Activated CD8-positive, alpha-beta T cell treated with anti-CD3 and anti-CD28 coated beads for 36 hours (primary cell): ENCODE measurements around the gene ACTN1. TPM values are rescaled to one million over a fixed set of nuclear protein-coding genes. Genes with fewer than 3 reads are reported as not detected.

Experiments
- ATAC-seq: fragments of 200-7000 bp; cut with Tn5 transposase; one replicate; pipeline ENCODE4 v1.10.0; 2021; ENCODE audit warnings: mild to moderate bottlenecking, moderate library complexity
- CTCF ChIA-PET: fragments of 350-600 bp; sonication (Branson Sonifier 250); formaldehyde crosslinking; loops from one replicate; lab custom pipeline; 2021; ENCODE audit warnings: antibody characterized with exemption; lab: Charles Lee
- POLR2A ChIA-PET: fragments of 350-600 bp; sonication (Branson Sonifier 250); formaldehyde crosslinking; loops from one replicate; lab custom pipeline; 2021; ENCODE audit warnings: antibody characterized with exemption; lab: Charles Lee
- DNase-seq: peaks from one replicate; pipeline ENCODE4 v3.0.0-alpha.2; 2020
- H3K27ac Mint-ChIP-seq: one replicate; pipeline ENCODE4 v1.8.0; 2021; ENCODE audit warnings: mild to moderate bottlenecking, mixed read lengths
- H3K27me3 Mint-ChIP-seq: one replicate; pipeline ENCODE4 v1.8.0; 2021; ENCODE audit warnings: mixed read lengths
- H3K36me3 Mint-ChIP-seq: one replicate; pipeline ENCODE4 v1.8.0; 2021; ENCODE audit warnings: low read depth, mixed read lengths
- H3K4me1 Mint-ChIP-seq: one replicate; pipeline ENCODE4 v1.8.0; 2021; ENCODE audit warnings: low read depth, mixed read lengths
- H3K4me3 Mint-ChIP-seq: one replicate; pipeline ENCODE4 v1.8.0; 2021; ENCODE audit warnings: mild to moderate bottlenecking, moderate library complexity, mixed read lengths
- H3K9me3 Mint-ChIP-seq: one replicate; pipeline ENCODE4 v1.8.0; 2021; ENCODE audit warnings: mixed read lengths
- CTCF ChIP-seq: fragments of 200-600 bp; IDR thresholded peaks from one replicate; pipeline ENCODE4 v1.8.0; 2022; ENCODE audit warnings: antibody characterized with exemption, mild to moderate bottlenecking
- intact Hi-C: fragments of 100-400 bp; cut with micrococcal nuclease; formaldehyde crosslinking; loops from one replicate; pipeline ENCODE4 v1.10.0; 2022
- total RNA-seq, 2 experiments: library from RNA; stranded (reverse); gene quantifications; one replicate each; pipeline ENCODE4 v1.2.3, GENCODE V29; 2021

ACTN1 gene
- total RNA-seq, 2 experiments from 2014 or later = 214 TPM

- Mint-ChIP-seq H3K36me3 (peaks cover 47% of the 10 kb centered on the region), H3K9me3 (no peaks in the 10 kb centered on the region), H3K4me3 (no peak overlapping the region), H3K27ac (no peak overlapping the region), H3K27me3 (no peaks in the 10 kb centered on the region), H3K4me1 (peaks cover 14% of the 10 kb centered on the region)
- no peak for ATAC-seq
- TF ChIP-seq CTCF = no peak
- DNase-seq = no peak
- CTCF ChIA-PET = interaction anchor here (1.3 to 1.5 kb wide), 3 partner anchors 19 to 215 kb away, joined by 3 to 6 read pairs (median 3); no protein-coding TSS in a partner anchor
- intact Hi-C loops = no loop called here
- POLR2A ChIA-PET = no interaction called here
Observed at GRCh38 chr14:68891851-68892660, 87.0 kb downstream of the ACTN1 start.

- no peak for TF ChIP-seq CTCF
- Mint-ChIP-seq H3K36me3 (peaks cover 42% of the 10 kb centered on the region), H3K9me3 (no peaks in the 10 kb centered on the region), H3K4me3 (no peak overlapping the region), H3K4me1 (peaks cover 8% of the 10 kb centered on the region), H3K27me3 (no peaks in the 10 kb centered on the region), H3K27ac (no peak overlapping the region)
- CTCF ChIA-PET = interaction anchor here (1.5 kb wide), 1 partner anchor 27 kb away, joined by 6 read pairs; no protein-coding TSS in a partner anchor
- ATAC-seq = no peak
- intact Hi-C loops = no loop called here
- POLR2A ChIA-PET = interaction anchor here (1.2 kb wide), 1 partner anchor 12 kb away, joined by 3 read pairs; no protein-coding TSS in a partner anchor
- DNase-seq = no peak
Observed at GRCh38 chr14:68890173-68890931, 88.8 kb downstream of the ACTN1 start.

- ATAC-seq = no peak
- H3K27me3 Mint-ChIP-seq = no peaks in the 10 kb centered on the region
- no peak for TF ChIP-seq CTCF
- H3K4me1 Mint-ChIP-seq = no peaks in the 10 kb centered on the region
- H3K9me3 Mint-ChIP-seq = no peaks in the 10 kb centered on the region
- intact Hi-C loops = no loop called here
- POLR2A ChIA-PET = no interaction called here
- peaks cover 43% of the 10 kb centered on the region for H3K36me3 Mint-ChIP-seq
- CTCF ChIA-PET = no interaction called here
- H3K27ac Mint-ChIP-seq = peak overlapping the region; percentile 52
- DNase-seq = no peak
- no peak overlapping the region for H3K4me3 Mint-ChIP-seq
Observed at GRCh38 chr14:68888883-68889282, 90.2 kb downstream of the ACTN1 start.

GRCh38 chr14:68888025-68888850 is 90.9 kb downstream of the ACTN1 start:
- DNase-seq = no peak
- Mint-ChIP-seq H3K9me3 (no peaks in the 10 kb centered on the region), H3K36me3 (peaks cover 43% of the 10 kb centered on the region), H3K27ac (no peak overlapping the region), H3K4me1 (no peaks in the 10 kb centered on the region), H3K27me3 (no peaks in the 10 kb centered on the region), H3K4me3 (no peak overlapping the region)
- ATAC-seq = no peak
- CTCF ChIA-PET = no interaction called here
- intact Hi-C loops = no loop called here
- TF ChIP-seq CTCF = no peak
- POLR2A ChIA-PET = no interaction called here
